Smooth muscle cell (in vitro differentiated cells): ENCODE data around the gene SHKBP1. TPM values are rescaled to one million over a fixed set of nuclear protein-coding genes. Genes with fewer than 3 reads are reported as not detected.
A peak's percentile ranks its signal among the peaks of the same experiment; 100 is the strongest.

Experiments
- DNase-seq: peaks from one replicate; lab custom pipeline; 2025; ENCODE audit not compliant: unreplicated experiment; lab: John Stamatoyannopoulos, UW
- H2AFZ ChIP-seq: fragments of 200-600 bp; sonication (generic); 2 replicates; pipeline ENCODE4 v1.6.0; 2016; ENCODE audit warnings: antibody characterized with exemption, low read depth, mild to moderate bottlenecking
- H3F3A ChIP-seq: fragments of 200-600 bp; sonication (generic); 2 replicates; pipeline ENCODE4 v1.6.0; 2017; ENCODE audit warnings: antibody characterized with exemption, low read depth
- H3K27ac ChIP-seq: fragments of 200-600 bp; sonication (generic); 2 replicates; pipeline ENCODE4 v1.5.1; 2016; ENCODE audit warnings: low read depth, mild to moderate bottlenecking
- H3K27me3 ChIP-seq: fragments of 200-600 bp; sonication (generic); 2 replicates; pipeline ENCODE4 v1.6.1; 2016; ENCODE audit warnings: low read depth, mild to moderate bottlenecking
- H3K36me3 ChIP-seq: fragments of 200-600 bp; sonication (generic); 2 replicates; pipeline ENCODE4 v1.5.1; 2016; ENCODE audit warnings: low read depth
- H3K4me1 ChIP-seq: fragments of 200-600 bp; sonication (generic); 2 replicates; pipeline ENCODE4 v1.5.1; 2016; ENCODE audit warnings: low read depth
- H3K4me2 ChIP-seq: fragments of 200-600 bp; sonication (generic); 2 replicates; pipeline ENCODE4 v1.6.0; 2016; ENCODE audit warnings: mild to moderate bottlenecking
- H3K4me3 ChIP-seq: fragments of 200-600 bp; sonication (generic); 2 replicates; pipeline ENCODE4 v1.5.1; 2016; ENCODE audit warnings: mild to moderate bottlenecking
- H3K79me2 ChIP-seq: fragments of 200-600 bp; sonication (generic); 2 replicates; pipeline ENCODE4 v1.6.0; 2016; ENCODE audit warnings: low read depth, mild to moderate bottlenecking
- H3K9ac ChIP-seq: fragments of 200-600 bp; sonication (generic); 2 replicates; pipeline ENCODE4 v1.6.0; 2016; ENCODE audit warnings: low read depth
- H3K9me3 ChIP-seq: fragments of 200-600 bp; sonication (generic); replicated peaks from 2 replicates; pipeline ENCODE4 v1.5.1; 2016; ENCODE audit warnings: low read depth
- H4K20me1 ChIP-seq: fragments of 200-600 bp; sonication (generic); 2 replicates; pipeline ENCODE4 v1.6.0; 2016; ENCODE audit warnings: low read depth
- CTCF ChIP-seq: fragments of 200-600 bp; sonication (generic); IDR thresholded peaks from 2 replicates; pipeline ENCODE4 v1.5.1; 2017; ENCODE audit warnings: borderline replicate concordance, mild to moderate bottlenecking, antibody characterized with exemption; ENCODE audit not compliant: insufficient read depth, poor library complexity, severe bottlenecking
- WGBS: methylation state at CpG from one replicate; pipeline ENCODE4 v1.1.7; 2016; ENCODE audit warnings: low lambda C conversion rate; 5-methylcytosine and 5-hydroxymethylcytosine counted together
- polyA plus RNA-seq: library from polyadenylated mRNA; unstranded; fragments of >200 nt; fragmentation: Nextera tagmentation; extraction: Ambion mirVana; gene quantifications from 2 replicates; pipeline ENCODE4 v1.2.1, GENCODE V29; 2016
- total RNA-seq: library from RNA; depleted of rRNA; stranded (reverse); fragments of >200 nt; gene quantifications from 2 replicates; pipeline ENCODE4 v1.2.3, GENCODE V29; 2014

Gene SHKBP1
- total and polyA plus RNA-seq, 2 experiments from 2014 or later: 40.9 to 90.8 TPM

- Histone ChIP-seq H3K27me3 (no peaks in the 10 kb centered on the region), H3K4me2 (no peak overlapping the region), H3K9ac (no peak overlapping the region), H3K4me3 (no peak overlapping the region), H3K79me2 (no peaks in the 10 kb centered on the region), H3K36me3 (no peaks in the 10 kb centered on the region), H3F3A (peaks cover 20% of the 10 kb centered on the region), H3K27ac (no peak overlapping the region), H3K4me1 (peaks cover 26% of the 10 kb centered on the region), H4K20me1 (no peaks in the 10 kb centered on the region), H2AFZ (no peak overlapping the region), H3K9me3 (no peaks in the 10 kb centered on the region)
- no peak for TF ChIP-seq CTCF
- WGBS: 94% methylated on average over 14 of the region's 14 CpGs
- DNase-seq: no peak
Measured at GRCh38 chr19:40608240-40608621, 31.6 kb downstream of the SHKBP1 start.

- no peak for DNase-seq
- Histone ChIP-seq H3F3A (peaks cover 20% of the 10 kb centered on the region), H3K9me3 (no peaks in the 10 kb centered on the region), H3K27me3 (no peaks in the 10 kb centered on the region), H3K4me2 (peak overlapping the region; percentile 81), H3K36me3 (no peaks in the 10 kb centered on the region), H3K79me2 (no peaks in the 10 kb centered on the region), H3K9ac (no peak overlapping the region), H2AFZ (no peak overlapping the region), H3K27ac (no peak overlapping the region), H3K4me1 (peaks cover 25% of the 10 kb centered on the region), H3K4me3 (peak overlapping the region; percentile 46), H4K20me1 (no peaks in the 10 kb centered on the region)
- TF ChIP-seq CTCF: no peak
- WGBS: 92% methylated on average over 4 of the region's 4 CpGs
Measured at GRCh38 chr19:40608957-40609356, 32.3 kb downstream of the SHKBP1 start.

- peaks cover 25% of the 10 kb centered on the region for H3K4me1 ChIP-seq
- no peaks in the 10 kb centered on the region for H3K79me2 ChIP-seq
- no peaks in the 10 kb centered on the region for H3K36me3 ChIP-seq
- H4K20me1 ChIP-seq: no peaks in the 10 kb centered on the region
- no peaks in the 10 kb centered on the region for H3K9me3 ChIP-seq
- peaks cover 13% of the 10 kb centered on the region for H3F3A ChIP-seq
- H3K4me2 ChIP-seq: peak overlapping the region; percentile 81
- H2AFZ ChIP-seq: no peak overlapping the region
- TF ChIP-seq CTCF: no peak
- H3K4me3 ChIP-seq: peak overlapping the region; percentile 46
- no peak overlapping the region for H3K9ac ChIP-seq
- DNase-seq: peak; percentile 79
- H3K27ac ChIP-seq: no peak overlapping the region
- no peaks in the 10 kb centered on the region for H3K27me3 ChIP-seq
- WGBS: 3% methylated on average over 37 of the region's 50 CpGs
Measured at GRCh38 chr19:40609561-40610395, 33.1 kb downstream of the SHKBP1 start.
